ENCODE results near the gene PALLD.
"Not testable (repeated sequence)": the region's sequence is repeated elsewhere in the genome, so short reads cannot be mapped to it uniquely, and the experiment has no call there.

Gene PALLD
- 0.54 to 0.76 (median 0.57) reads per million in 4 donors for total RNA-seq

GRCh38 chr4:168496834-168497233, at the start of gene PALLD:
Gene PALLD (plus strand): TSS chr4:168497052.
- no peak for DNase-seq

GRCh38 chr4:168449063-168449462, 47.8 kb upstream of the PALLD start:
- not testable (repeated sequence) for DNase-seq

DNA sequence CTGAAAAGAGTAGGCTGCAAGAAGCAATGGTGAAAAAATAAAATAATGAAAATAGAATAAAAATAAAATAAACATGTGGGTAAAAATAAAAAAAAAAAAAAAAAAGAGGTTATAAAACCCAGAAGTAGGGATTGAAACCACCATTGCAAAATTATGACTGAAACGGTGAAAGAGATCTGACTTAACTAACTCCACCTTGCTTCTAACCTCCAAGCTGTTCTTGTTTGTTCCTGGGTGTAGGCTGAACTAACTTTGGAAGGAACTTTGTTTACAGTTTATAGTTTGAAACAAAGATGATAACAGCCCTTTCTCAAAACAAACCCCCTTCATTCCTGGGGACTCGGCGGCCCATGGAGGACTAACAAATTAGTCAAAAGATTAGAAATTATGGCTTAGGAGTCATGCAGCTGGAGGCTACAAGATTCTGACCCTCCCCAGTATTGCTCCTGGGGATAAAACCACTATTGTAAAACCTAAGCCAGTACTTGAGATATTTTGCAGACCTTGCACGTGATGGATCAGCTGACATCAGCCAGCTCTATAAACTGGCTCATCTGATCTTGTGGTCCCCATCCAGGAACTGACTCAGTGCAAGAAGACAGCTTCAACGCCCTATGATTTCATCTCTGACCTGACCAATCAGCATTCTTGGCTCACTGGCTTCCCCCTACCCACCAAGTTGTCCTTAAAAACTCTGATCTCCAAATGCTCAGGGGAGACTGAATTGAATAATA, 47.0 kb upstream of the PALLD start:
- peak in 1 of 5 donors; percentile 29 for DNase-seq

DNA sequence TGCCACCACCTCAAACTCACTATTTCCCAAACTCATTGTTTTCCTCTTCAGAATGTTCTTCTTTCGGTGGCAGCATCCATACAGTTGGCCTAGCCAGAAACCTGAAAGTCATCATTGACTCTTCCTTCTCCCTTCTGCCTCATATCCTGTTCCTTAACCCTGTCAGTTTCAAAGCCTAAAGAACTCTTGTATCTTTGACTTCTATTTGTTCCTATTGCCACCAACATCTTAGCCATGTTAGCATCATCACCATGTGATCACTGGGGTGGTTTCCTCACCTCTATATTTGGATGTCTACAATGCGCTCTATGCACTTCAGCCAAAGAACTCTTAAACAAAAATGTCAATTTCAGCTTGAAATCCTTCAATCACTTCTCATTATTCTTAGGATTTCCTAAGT, 45.5 kb upstream of the PALLD start:
- no peak for DNase-seq

GRCh38 chr4:168451744-168452390, 45.0 kb upstream of the PALLD start:
- DNase-seq, result peak in 1 of 5 donors; percentile 27

GRCh38 chr4:168453146-168453545, 43.7 kb upstream of the PALLD start:
- no peak for DNase-seq

GRCh38 chr4:168458256-168458655, 38.6 kb upstream of the PALLD start:
- DNase-seq, result not testable (repeated sequence)

DNA sequence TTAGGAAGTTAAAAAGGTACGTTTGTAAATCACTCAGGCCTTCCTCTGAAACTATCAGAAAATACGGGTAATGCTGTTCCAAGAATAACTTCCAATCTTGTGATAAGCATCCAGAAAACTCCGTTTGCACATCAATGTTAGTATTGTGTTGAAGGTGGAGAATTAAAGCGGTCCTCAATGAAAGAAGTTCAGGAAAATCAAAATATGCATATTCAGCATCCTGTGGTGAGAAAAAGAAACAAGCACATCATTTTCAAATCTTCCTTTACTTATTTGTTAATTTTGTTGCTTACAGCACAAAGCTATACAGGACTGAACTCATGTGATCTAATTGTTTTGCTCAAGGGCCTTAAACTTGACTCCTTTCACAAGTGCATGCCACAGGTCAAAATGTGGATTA, 35.0 kb upstream of the PALLD start:
- DNase-seq, result no peak

DNA sequence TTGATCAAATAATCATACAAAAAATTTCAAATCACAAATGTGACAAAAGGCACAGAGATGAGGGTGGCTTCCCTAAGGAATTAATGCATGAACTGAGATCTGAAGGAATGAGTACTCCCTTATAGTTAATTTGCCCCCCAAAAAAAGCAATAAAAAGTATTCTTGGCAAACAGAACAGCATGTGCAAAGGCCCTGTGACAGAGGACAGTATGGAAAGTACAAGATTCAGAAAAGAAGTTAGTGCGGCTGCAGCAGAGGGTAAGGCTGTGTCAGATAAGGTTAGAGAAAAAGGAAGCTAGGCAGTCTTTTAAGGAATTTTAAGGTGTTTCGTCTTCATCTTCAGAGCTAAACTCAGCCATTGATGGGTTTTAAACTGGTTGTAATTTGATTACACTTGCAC, 23.9 kb upstream of the PALLD start:
- no peak for DNase-seq

DNA sequence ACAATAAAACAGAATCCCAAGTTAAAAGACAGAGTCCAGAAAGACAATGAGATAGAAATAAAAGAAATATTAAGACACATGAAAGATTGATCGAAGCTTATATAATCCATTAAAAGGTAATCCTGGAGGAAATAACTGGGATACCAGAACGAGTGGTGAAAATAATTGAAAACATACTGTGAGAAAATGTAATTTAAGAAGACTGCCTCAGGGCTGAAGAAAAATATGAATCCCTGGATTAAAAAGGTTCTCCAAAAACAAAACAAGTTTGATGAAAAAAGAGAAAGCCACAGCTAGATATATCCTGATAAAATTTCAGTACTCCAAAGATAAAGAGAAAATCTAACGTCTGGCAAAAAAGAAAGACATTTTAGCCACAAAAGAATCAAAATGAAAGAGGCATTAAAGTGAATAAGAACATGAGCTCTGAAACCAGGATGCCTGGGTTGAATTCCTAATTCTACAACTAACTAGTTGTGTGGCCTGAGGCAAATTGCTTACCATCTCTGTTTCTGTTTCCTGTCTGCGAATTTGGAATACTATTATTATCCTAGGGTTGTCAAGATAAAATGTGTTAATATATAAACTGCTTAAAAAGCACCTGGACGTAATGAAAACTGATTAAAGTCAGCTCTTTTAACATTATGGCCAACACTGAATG, 22.1 kb upstream of the PALLD start:
- DNase-seq, result no peak

GRCh38 chr4:168475745-168476144, 21.1 kb upstream of the PALLD start:
- no peak for DNase-seq

DNA sequence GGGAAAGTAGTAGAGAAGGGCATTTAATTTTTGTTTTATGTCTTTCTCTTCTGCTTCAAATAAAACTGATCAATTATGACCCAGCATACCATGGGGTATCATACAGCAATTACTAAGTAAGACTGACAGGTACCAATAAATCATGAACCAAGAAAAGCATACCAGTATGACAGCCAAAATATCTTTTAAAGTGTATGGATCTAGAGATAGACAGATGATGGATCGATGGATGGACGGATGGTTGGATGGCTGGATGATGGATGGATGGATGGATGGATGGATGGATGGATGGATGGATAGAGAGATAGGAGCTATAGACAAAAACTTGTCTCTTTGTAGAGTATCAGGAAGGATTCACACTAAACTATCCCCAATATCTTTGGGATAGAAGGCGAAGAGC, 18.0 kb upstream of the PALLD start:
- no peak for DNase-seq

GRCh38 chr4:168480931-168481611, 15.8 kb upstream of the PALLD start:
- DNase-seq, result peak; percentile 7 to 76 (median 39)

DNA sequence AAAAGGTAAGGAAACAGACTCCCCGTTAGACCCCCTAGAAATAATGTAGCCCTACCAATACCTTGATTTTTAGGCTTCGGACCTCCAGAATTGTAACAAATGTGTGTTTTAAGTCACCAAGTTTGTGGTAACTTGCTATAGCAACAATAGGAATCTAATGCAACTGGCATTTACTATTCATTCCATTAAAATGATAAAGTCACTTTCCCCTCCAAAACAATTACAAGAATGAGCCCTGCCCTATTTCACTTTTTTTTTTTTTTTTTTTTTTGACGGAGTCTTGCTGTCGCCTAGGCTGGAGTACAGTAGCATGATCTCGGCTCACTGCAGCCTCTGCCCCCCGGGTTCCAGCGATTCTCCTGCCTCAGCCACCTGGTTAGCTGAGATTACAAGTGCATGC, 13.0 kb upstream of the PALLD start:
- no peak for DNase-seq

GRCh38 chr4:168484626-168485025, 12.2 kb upstream of the PALLD start:
- no peak for DNase-seq

- no peak for DNase-seq
These were observed 11.5 kb upstream of the PALLD start for GRCh38 chr4:168485156-168485910.

DNA sequence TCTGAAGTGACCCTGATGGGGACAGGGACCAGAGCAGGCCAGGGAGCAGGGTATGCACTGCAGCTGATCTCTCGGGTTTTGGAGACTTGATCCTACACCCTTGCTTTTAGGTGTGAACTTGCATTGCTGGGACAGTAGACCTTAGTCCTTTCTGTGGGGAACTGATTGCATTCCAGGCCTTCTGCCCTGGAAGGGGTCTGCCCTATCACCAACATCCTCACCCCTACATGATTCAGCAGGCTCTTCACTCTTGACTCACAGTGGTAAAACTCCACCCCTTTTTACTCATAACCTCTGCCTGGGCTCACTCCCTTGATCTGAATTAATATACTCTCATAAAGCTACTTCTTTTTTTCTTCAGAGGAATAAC, 10.0 kb upstream of the PALLD start:
- no peak for DNase-seq

DNA sequence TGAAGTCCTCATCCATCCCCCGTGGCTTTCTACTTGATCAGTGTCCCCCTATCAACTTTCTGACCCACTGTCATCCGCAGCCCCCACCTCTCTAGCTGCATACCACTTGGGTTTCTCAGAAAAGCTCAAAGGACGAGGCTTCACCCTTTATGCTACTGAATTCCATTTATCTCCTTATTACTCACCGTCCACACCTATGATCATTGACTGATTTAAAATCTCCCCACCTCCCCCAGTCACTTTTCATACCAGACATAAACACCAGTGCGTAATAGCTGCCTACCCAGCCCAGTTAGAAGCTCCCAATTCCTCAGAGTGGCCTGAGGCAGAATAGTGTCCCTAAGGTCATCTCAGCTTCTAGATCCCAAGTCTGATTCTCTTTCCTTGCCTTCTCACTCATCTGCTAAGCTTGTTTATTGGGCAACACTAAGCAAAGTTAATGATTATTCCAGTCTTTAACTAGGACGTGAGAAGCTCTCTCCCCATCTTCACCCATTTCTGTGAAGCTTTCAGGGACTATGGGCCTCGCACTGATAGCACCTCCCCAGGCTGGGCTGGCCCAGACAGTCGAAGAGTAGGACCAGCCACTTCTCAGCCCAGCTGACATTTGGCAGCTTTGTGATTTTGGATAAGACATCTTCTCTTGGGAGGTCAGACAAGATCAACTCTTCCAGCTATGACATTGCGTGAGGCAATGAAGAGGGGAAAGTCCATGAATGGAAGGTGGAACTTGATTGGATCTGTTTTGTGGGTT, 9.4 kb upstream of the PALLD start:
- no peak for DNase-seq

GRCh38 chr4:168488869-168489274, 8.0 kb upstream of the PALLD start:
- no peak for DNase-seq

DNA sequence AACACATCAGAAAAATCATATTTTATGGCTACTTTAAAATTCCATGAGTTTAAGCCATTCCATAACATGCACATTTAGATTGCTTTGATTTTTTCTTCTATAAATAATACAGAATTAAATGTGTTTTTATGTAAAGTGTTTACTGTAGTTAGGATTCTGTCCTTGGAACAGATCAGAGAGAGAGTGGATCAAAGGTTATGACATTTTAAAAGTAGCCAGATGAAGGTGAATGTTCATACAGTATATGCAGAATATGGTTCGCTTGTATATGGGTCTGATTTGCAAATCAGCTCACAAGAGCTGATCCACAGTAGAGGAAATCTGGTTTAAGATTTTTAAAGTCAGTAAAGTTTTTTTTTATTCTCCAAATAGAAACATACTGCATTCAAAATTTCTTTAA, 7.2 kb upstream of the PALLD start:
- DNase-seq, result no peak

GRCh38 chr4:168490711-168491110, 6.1 kb upstream of the PALLD start:
- no peak for DNase-seq

GRCh38 chr4:168491563-168491962, 5.3 kb upstream of the PALLD start:
- no peak for DNase-seq

Data from T-helper 1 cell (primary cell).